Tibial nerve (tissue), 4 donors: ENCODE measurements around the gene SHOC1. TPM values are rescaled to one million over a fixed set of nuclear protein-coding genes. Genes with fewer than 3 reads are reported as not detected.
"Not testable (repeated sequence)": the region's sequence is repeated elsewhere in the genome, so short reads cannot be mapped to it uniquely, and the experiment has no call there.

ENCODE experiments used
- DNase-seq, 2 donors: peaks; one replicate each; pipeline ENCODE4 v3.0.0-alpha.2; 2019; ENCODE audit warnings: low spot score in 2 of 2
- H3K27ac ChIP-seq, 4 donors: fragments of 200-600 bp; sonication (generic) in 3 of 4; one replicate each; pipeline ENCODE4 v1.5.1; 2017 to 2019; ENCODE audit warnings: mild to moderate bottlenecking in 1 of 4
- H3K27me3 ChIP-seq, 2 donors: fragments of 200-600 bp; sonication (generic) in 1 of 2; one replicate each; pipeline versions ENCODE4 v1.5.1 to v1.6.0; 2017 to 2019
- H3K36me3 ChIP-seq, 3 donors: fragments of 200-600 bp; sonication (generic); one replicate each; pipeline ENCODE4 v1.5.1; 2018 to 2019
- H3K4me1 ChIP-seq, 4 donors: fragments of 200-600 bp; sonication (generic) in 3 of 4; one replicate each; pipeline ENCODE4 v1.5.1; 2017 to 2019
- H3K4me3 ChIP-seq, 4 donors: fragments of 200-600 bp; sonication (generic) in 3 of 4; one replicate each; pipeline ENCODE4 v1.5.1; 2017 to 2019; ENCODE audit warnings: mild to moderate bottlenecking in 1 of 4, moderate library complexity in 1 of 4
- H3K9me3 ChIP-seq, 4 donors: fragments of 200-600 bp; sonication (generic) in 3 of 4; one replicate each; pipeline ENCODE4 v1.5.1; 2017 to 2019
- CTCF ChIP-seq, 5 experiments: fragments of 200-600 bp in 3 of 5; fragments of 450-650 bp in 2 of 5; sonication (generic) in 3 of 5; IDR thresholded peaks; one replicate each; pipeline ENCODE4 v1.5.1; 2016 to 2019; ENCODE audit warnings: antibody characterized with exemption in 5 of 5, mild to moderate bottlenecking in 3 of 5, moderate library complexity in 2 of 5
- EP300 ChIP-seq, 2 donors: sonication (generic); formaldehyde crosslinking; IDR thresholded peaks; one replicate each; pipeline ENCODE4 v1.6.1; 2017; ENCODE audit warnings: antibody characterized with exemption in 2 of 2, mild to moderate bottlenecking in 1 of 2
- POLR2A ChIP-seq, 2 donors: fragments of 450-650 bp; IDR thresholded peaks; one replicate each; pipeline ENCODE4 v1.6.1; 2017; ENCODE audit warnings: antibody characterized with exemption in 2 of 2, mild to moderate bottlenecking in 2 of 2, moderate library complexity in 2 of 2
- WGBS, 2 donors: methylation state at CpG; one replicate each; pipeline ENCODE4 v1.1.5; 2018; 5-methylcytosine and 5-hydroxymethylcytosine counted together
- total RNA-seq, 4 donors: library from RNA; depleted of rRNA; stranded (reverse); fragments of >200 nt; gene quantifications; one replicate each; pipeline ENCODE4 v1.1.0, GENCODE V29; 2016

The SHOC1 gene
- total RNA-seq, 4 donors from 2014 or later = not detected

- no peak overlapping the region for H3K27ac ChIP-seq
- TF ChIP-seq POLR2A (IDR thresholded peaks at IDR 0.05) (no peak), EP300 (IDR thresholded peaks at IDR 0.05) (no peak), CTCF (IDR thresholded peaks at IDR 0.05) (no peak)
Measured at GRCh38 chr9:111799915-111800526, 5.3 kb upstream of the SHOC1 start.

GRCh38 chr9:111799506-111799905 lies 4.8 kb upstream of the SHOC1 start:
- H3K36me3 ChIP-seq = peaks cover 0 to 7% (median 0%) of the 10 kb centered on the region in 3 donors
- TF ChIP-seq CTCF (IDR thresholded peaks at IDR 0.05) (no peak), EP300 (IDR thresholded peaks at IDR 0.05) (no peak), POLR2A (IDR thresholded peaks at IDR 0.05) (no peak)
- DNase-seq = no peak
- H3K4me3 ChIP-seq = no peak overlapping the region
- H3K4me1 ChIP-seq = no peaks in the 10 kb centered on the region
- no peaks in the 10 kb centered on the region for H3K9me3 ChIP-seq
- H3K27ac ChIP-seq = no peak overlapping the region
- H3K27me3 ChIP-seq = no peaks in the 10 kb centered on the region

More at GRCh38 chr9:111799915-111800526, 5.3 kb upstream of the SHOC1 start:
- Histone ChIP-seq H3K36me3 (peaks cover 0 to 1% (median 0%) of the 10 kb centered on the region in 3 donors), H3K4me3 (no peak overlapping the region), H3K4me1 (no peaks in the 10 kb centered on the region), H3K9me3 (no peaks in the 10 kb centered on the region), H3K27me3 (no peaks in the 10 kb centered on the region)
- WGBS, 2 donors = 89 to 97% methylated on average over 1 of the region's 1 CpG
- no peak for DNase-seq

GRCh38 chr9:111798786-111799185 lies 4.0 kb upstream of the SHOC1 start:
- no peak overlapping the region for H3K27ac ChIP-seq
- H3K4me3 ChIP-seq = no peak overlapping the region
- H3K27me3 ChIP-seq = no peaks in the 10 kb centered on the region
- DNase-seq = no peak
- no peaks in the 10 kb centered on the region for H3K9me3 ChIP-seq
- H3K36me3 ChIP-seq = peaks cover 0 to 9% (median 0%) of the 10 kb centered on the region in 3 donors
- no peaks in the 10 kb centered on the region for H3K4me1 ChIP-seq
- TF ChIP-seq POLR2A (IDR thresholded peaks at IDR 0.05) = no peak
- TF ChIP-seq CTCF (IDR thresholded peaks at IDR 0.05) = no peak
- no peak for TF ChIP-seq EP300 (IDR thresholded peaks at IDR 0.05)

- no peak for DNase-seq
- H3K27ac ChIP-seq = no peak overlapping the region
- no peaks in the 10 kb centered on the region for H3K9me3 ChIP-seq
- peaks cover 0 to 9% (median 0%) of the 10 kb centered on the region in 3 donors for H3K36me3 ChIP-seq
- no peaks in the 10 kb centered on the region for H3K27me3 ChIP-seq
- no peak for TF ChIP-seq POLR2A (IDR thresholded peaks at IDR 0.05)
- TF ChIP-seq CTCF (IDR thresholded peaks at IDR 0.05) = no peak
- no peak for TF ChIP-seq EP300 (IDR thresholded peaks at IDR 0.05)
- 92 to 95% methylated on average over 2 of the region's 2 CpGs for WGBS, 2 donors
- H3K4me3 ChIP-seq = no peak overlapping the region
- H3K4me1 ChIP-seq = no peaks in the 10 kb centered on the region
Measured at GRCh38 chr9:111795557-111795839, 761 bp upstream of the SHOC1 start.

- DNase-seq, H3K27ac ChIP-seq, H3K9me3 ChIP-seq, H3K27me3 ChIP-seq, H3K4me1 ChIP-seq, H3K4me3 ChIP-seq: not testable (repeated sequence)
- WGBS, 2 donors = 92 to 95% methylated on average over 1 of the region's 1 CpG
- H3K36me3 ChIP-seq = peaks cover 0 to 16% (median 0%) of the 10 kb centered on the region in 3 donors
Measured at GRCh38 chr9:111791821-111792220, 2.9 kb downstream of the SHOC1 start.

- 66 to 80% methylated on average over 1 of the region's 1 CpG for WGBS, 2 donors
- Histone ChIP-seq H3K4me1 (no peaks in the 10 kb centered on the region), H3K4me3 (no peak overlapping the region), H3K9me3 (peaks cover 0 to 9% (median 3%) of the 10 kb centered on the region in 4 donors), H3K27me3 (no peaks in the 10 kb centered on the region), H3K36me3 (peaks cover 0 to 23% (median 0%) of the 10 kb centered on the region in 3 donors), H3K27ac (no peak overlapping the region)
- DNase-seq = no peak
- no peak for TF ChIP-seq EP300 (IDR thresholded peaks at IDR 0.05)
- no peak for TF ChIP-seq CTCF (IDR thresholded peaks at IDR 0.05)
- TF ChIP-seq POLR2A (IDR thresholded peaks at IDR 0.05) = no peak
Measured at GRCh38 chr9:111789881-111790280, 4.9 kb downstream of the SHOC1 start.
